ENCODE data around the gene HCCS. TPM values are rescaled to one million over a fixed set of nuclear protein-coding genes. Genes with fewer than 3 reads are reported as not detected.

Gene HCCS
- total RNA-seq, 3 donors from 2014 or later = 7.9 to 9.4 (median 8.9) TPM

DNA sequence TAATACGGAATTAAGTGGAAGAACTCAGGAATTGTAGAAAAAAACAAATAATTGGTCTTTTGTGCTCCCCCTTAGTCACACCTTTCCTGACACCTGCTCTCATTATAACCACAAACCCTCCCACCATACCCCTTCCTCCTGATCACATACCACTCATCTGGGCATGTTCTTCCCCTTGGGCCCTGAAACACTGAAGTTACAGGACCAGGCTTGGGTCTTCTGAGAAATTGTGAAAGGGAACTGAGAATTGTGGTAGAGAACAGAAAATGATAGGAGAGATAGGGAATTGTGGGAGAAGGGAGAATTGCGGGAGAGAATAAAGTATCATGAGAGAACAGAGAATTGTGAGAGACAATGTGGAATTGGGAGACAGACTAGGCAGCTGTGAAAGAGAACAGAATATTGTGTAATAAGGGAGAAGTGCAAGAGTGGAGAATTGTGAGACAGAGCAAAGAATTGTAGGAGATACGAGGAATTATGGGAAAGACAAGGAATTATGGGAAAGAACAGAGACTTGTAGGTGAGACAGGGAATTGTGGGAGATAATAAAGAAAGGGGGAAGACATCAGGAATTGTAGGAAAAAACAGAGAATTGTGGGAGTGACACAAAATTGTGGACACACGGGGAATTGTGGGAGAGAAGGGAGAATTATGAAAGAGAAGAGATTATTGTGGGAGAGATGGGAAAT, 2.7 kb upstream of the HCCS start:
- H3K4me1 ChIP-seq = no peaks in the 10 kb centered on the region
- no peak overlapping the region for H3K27ac ChIP-seq
- no peak for DNase-seq (ENCODE audit: low spot score in 2 of 2)
- no peaks in the 10 kb centered on the region for H3K36me3 ChIP-seq
- peaks cover 0 to 14% of the 10 kb centered on the region in 2 donors for H3K27me3 ChIP-seq
- TF ChIP-seq POLR2A (IDR thresholded peaks at IDR 0.05) (no peak), POLR2AphosphoS5 (IDR thresholded peaks at IDR 0.05) (no peak)
- TF ChIP-seq, protein P1, sequence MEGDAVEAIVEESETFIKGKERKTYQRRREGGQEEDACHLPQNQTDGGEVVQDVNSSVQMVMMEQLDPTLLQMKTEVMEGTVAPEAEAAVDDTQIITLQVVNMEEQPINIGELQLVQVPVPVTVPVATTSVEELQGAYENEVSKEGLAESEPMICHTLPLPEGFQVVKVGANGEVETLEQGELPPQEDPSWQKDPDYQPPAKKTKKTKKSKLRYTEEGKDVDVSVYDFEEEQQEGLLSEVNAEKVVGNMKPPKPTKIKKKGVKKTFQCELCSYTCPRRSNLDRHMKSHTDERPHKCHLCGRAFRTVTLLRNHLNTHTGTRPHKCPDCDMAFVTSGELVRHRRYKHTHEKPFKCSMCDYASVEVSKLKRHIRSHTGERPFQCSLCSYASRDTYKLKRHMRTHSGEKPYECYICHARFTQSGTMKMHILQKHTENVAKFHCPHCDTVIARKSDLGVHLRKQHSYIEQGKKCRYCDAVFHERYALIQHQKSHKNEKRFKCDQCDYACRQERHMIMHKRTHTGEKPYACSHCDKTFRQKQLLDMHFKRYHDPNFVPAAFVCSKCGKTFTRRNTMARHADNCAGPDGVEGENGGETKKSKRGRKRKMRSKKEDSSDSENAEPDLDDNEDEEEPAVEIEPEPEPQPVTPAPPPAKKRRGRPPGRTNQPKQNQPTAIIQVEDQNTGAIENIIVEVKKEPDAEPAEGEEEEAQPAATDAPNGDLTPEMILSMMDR (IDR thresholded peaks at IDR 0.05) = no peak
- no peaks in the 10 kb centered on the region for H3K9me3 ChIP-seq
- no peak overlapping the region for H3K4me3 ChIP-seq
- intact Hi-C loops (cut with DNase I; ENCODE audit: low total_unique reads) = loop anchor here (5.0 kb wide), 1 partner anchor 246 kb away; no protein-coding TSS in a partner anchor

DNA sequence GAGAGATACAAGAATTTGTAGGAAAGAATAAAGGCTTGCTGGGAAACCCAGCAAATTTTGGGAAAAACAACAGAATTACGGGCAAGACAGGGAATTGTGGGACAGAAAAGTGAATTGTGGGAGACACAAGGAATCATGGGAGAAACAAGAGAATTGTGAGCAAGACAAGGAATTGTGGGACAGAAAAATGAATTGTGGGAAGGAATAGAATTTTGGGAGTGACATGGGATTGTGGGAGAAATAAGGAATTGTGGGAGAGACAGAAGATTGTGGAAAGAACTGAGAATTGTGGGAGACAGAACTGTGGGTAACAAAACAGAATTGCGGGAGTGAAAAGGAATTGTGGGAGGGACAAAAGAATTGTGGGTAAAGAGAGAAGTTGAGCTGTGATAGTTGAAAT, 1.2 kb upstream of the HCCS start:
- Histone ChIP-seq H3K27me3 (peaks cover 0 to 21% of the 10 kb centered on the region in 2 donors), H3K36me3 (no peaks in the 10 kb centered on the region), H3K4me3 (no peak overlapping the region), H3K27ac (no peak overlapping the region), H3K9me3 (no peaks in the 10 kb centered on the region), H3K4me1 (no peaks in the 10 kb centered on the region)
- TF ChIP-seq, protein P1 (IDR thresholded peaks at IDR 0.05) = no peak
- TF ChIP-seq POLR2AphosphoS5 (IDR thresholded peaks at IDR 0.05) (no peak), POLR2A (IDR thresholded peaks at IDR 0.05) (no peak)
- DNase-seq (ENCODE audit: low spot score in 2 of 2) = no peak
- intact Hi-C loops (cut with DNase I; ENCODE audit: low total_unique reads) = loop anchor here (5.0 kb wide), 1 partner anchor 248 kb away; no protein-coding TSS in a partner anchor

DNA sequence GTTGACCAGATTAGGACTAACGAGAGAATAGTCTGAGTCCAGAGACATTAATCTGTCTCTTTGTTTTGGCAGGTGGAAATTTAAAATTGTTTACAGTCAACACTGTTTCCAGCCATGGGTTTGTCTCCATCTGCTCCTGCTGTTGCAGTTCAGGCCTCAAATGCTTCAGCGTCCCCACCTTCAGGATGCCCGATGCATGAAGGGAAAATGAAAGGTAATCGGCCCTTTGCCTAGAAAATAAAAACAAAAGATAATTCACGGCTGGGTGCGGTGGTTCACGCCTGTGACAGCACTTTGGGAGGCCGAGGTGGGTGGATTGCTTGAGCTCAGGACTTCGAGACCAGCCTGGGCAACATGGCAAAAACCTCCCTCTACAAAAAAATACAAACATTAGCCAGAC, 815 bp downstream of the HCCS start:
- H3K27me3 ChIP-seq = peaks cover 0 to 12% of the 10 kb centered on the region in 2 donors
- no peaks in the 10 kb centered on the region for H3K9me3 ChIP-seq
- no peaks in the 10 kb centered on the region for H3K36me3 ChIP-seq
- intact Hi-C loops (cut with DNase I; ENCODE audit: low total_unique reads) = no loop called here
- peak overlapping the region; percentile 65 to 79 (median 66) for H3K4me3 ChIP-seq
- TF ChIP-seq, protein P1 (IDR thresholded peaks at IDR 0.05) = no peak
- TF ChIP-seq POLR2A (IDR thresholded peaks at IDR 0.05) (no peak), POLR2AphosphoS5 (IDR thresholded peaks at IDR 0.05) (no peak)
- no peak for DNase-seq (ENCODE audit: low spot score in 2 of 2)
- H3K27ac ChIP-seq = peak overlapping the region; percentile 86 to 90
- H3K4me1 ChIP-seq = no peaks in the 10 kb centered on the region

DNA sequence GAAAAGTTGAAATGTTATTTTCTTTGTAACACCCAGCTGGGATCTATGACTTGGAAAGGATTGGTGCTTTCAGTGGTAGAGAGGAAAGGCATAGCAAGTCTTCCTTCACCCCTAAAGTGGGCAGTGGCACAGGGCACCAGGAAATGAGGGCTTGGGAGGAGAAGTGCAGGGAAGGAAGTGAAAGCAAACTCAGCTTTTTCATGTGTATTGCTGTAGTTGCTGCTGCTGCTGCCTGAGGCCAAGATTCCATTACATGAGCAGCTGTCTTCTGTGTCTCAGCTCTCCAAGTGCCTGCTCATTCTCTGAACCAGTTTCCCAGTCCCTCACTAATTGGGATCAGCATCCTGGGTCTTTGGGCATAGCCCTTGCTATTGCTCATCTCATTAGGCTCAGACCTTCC, 2.6 kb downstream of the HCCS start:
- peaks cover 0 to 10% of the 10 kb centered on the region in 2 donors for H3K27me3 ChIP-seq
- no peak overlapping the region for H3K27ac ChIP-seq
- no peak for TF ChIP-seq POLR2A (IDR thresholded peaks at IDR 0.05)
- TF ChIP-seq, protein P1 (IDR thresholded peaks at IDR 0.05) = no peak
- TF ChIP-seq POLR2AphosphoS5 (IDR thresholded peaks at IDR 0.05) = no peak
- DNase-seq (ENCODE audit: low spot score in 2 of 2) = no peak
- no peaks in the 10 kb centered on the region for H3K9me3 ChIP-seq
- H3K36me3 ChIP-seq = no peaks in the 10 kb centered on the region
- H3K4me3 ChIP-seq = no peak overlapping the region
- no peaks in the 10 kb centered on the region for H3K4me1 ChIP-seq
- intact Hi-C loops (cut with DNase I; ENCODE audit: low total_unique reads) = no loop called here

DNA sequence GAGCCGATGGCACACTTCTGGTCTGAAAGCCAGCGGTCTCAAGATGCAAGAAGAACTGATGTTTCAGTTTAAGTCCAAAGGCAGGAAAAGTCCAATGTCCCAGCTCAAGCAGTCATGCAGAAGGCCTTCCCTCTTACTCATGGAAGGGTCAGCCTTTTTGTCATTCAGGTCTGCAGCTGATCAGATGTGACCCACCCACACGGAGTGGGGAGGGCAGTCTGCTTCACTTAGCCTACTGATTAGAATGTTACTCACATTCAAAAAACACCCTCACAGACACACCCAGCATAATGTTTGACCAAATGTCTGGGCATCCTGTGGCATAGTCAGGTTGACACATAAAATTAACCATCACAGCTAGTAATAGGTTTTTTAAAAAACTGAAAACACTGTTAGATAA, 6.6 kb downstream of the HCCS start:
- Histone ChIP-seq H3K27ac (no peak overlapping the region), H3K4me3 (no peak overlapping the region), H3K9me3 (no peaks in the 10 kb centered on the region), H3K36me3 (no peaks in the 10 kb centered on the region), H3K4me1 (no peaks in the 10 kb centered on the region), H3K27me3 (peaks cover 0 to 10% of the 10 kb centered on the region in 2 donors)
- no peak for DNase-seq (ENCODE audit: low spot score in 2 of 2)
- intact Hi-C loops (cut with DNase I; ENCODE audit: low total_unique reads) = no loop called here
- no peak for TF ChIP-seq POLR2A (IDR thresholded peaks at IDR 0.05)
- TF ChIP-seq POLR2AphosphoS5 (IDR thresholded peaks at IDR 0.05) = no peak
- TF ChIP-seq, protein P1 (IDR thresholded peaks at IDR 0.05) = no peak

Data from breast epithelium (tissue), 4 donors.